Stimulated activated naive B cell treated with anti-CD40 and anti-IgM and Interleukin-4, amounts not matched to agents 10 μg/mL and 1 μg/mL and 100 μg/mL, for 72 hours (primary cell): ENCODE data around the gene AFAP1L1.

Experiments
- ATAC-seq, 2 donors: fragments of 150-1000 bp; cut with Tn5 transposase; replicated peaks; 2 replicates each; pipeline ENCODE4 v1.10.0; 2021; ENCODE audit warnings: moderate library complexity in 1 of 2
- DNase-seq: peaks from one replicate; pipeline ENCODE4 v3.0.0; 2021
- H3K27ac Mint-ChIP-seq: one replicate; pipeline ENCODE4 v1.8.0; 2022; ENCODE audit warnings: mild to moderate bottlenecking, mixed read lengths
- H3K27me3 Mint-ChIP-seq, 2 donors: one replicate each; pipeline ENCODE4 v1.8.0; 2022; ENCODE audit warnings: mixed read lengths in 2 of 2
- H3K36me3 Mint-ChIP-seq, 2 donors: one replicate each; pipeline ENCODE4 v1.8.0; 2022; ENCODE audit warnings: mixed read lengths in 2 of 2, mild to moderate bottlenecking in 1 of 2
- H3K4me1 Mint-ChIP-seq, 2 donors: one replicate each; pipeline ENCODE4 v1.8.0; 2022; ENCODE audit warnings: mixed read lengths in 2 of 2, mild to moderate bottlenecking in 1 of 2
- H3K4me3 Mint-ChIP-seq, 2 donors: one replicate each; pipeline ENCODE4 v1.8.0; 2022; ENCODE audit warnings: mild to moderate bottlenecking in 2 of 2, mixed read lengths in 2 of 2, moderate library complexity in 1 of 2
- H3K9me3 Mint-ChIP-seq, 2 donors: one replicate each; pipeline ENCODE4 v1.8.0; 2022; ENCODE audit warnings: mixed read lengths in 2 of 2, mild to moderate bottlenecking in 1 of 2

AFAP1L1 gene

GRCh38 chr5:149323621-149324205 is 52.1 kb downstream of the AFAP1L1 start:
- no peak overlapping the region for H3K27ac Mint-ChIP-seq
- no peak overlapping the region for H3K4me3 Mint-ChIP-seq
- H3K4me1 Mint-ChIP-seq: no peaks in the 10 kb centered on the region
- H3K27me3 Mint-ChIP-seq: no peaks in the 10 kb centered on the region
- H3K9me3 Mint-ChIP-seq: no peaks in the 10 kb centered on the region
- DNase-seq (no peak), ATAC-seq (no peak)
- H3K36me3 Mint-ChIP-seq: peaks cover 0 to 2% of the 10 kb centered on the region in 2 donors

GRCh38 chr5:149324641-149325040 is 53.0 kb downstream of the AFAP1L1 start:
- no peak for DNase-seq
- no peaks in the 10 kb centered on the region for H3K9me3 Mint-ChIP-seq
- H3K36me3 Mint-ChIP-seq: peaks cover 0 to 2% of the 10 kb centered on the region in 2 donors
- ATAC-seq: no peak
- no peaks in the 10 kb centered on the region for H3K4me1 Mint-ChIP-seq
- H3K27ac Mint-ChIP-seq: no peak overlapping the region
- H3K27me3 Mint-ChIP-seq: no peaks in the 10 kb centered on the region
- no peak overlapping the region for H3K4me3 Mint-ChIP-seq

GRCh38 chr5:149325166-149325735 is 53.6 kb downstream of the AFAP1L1 start:
- DNase-seq (no peak), ATAC-seq (no peak)
- H3K9me3 Mint-ChIP-seq: no peaks in the 10 kb centered on the region
- no peaks in the 10 kb centered on the region for H3K4me1 Mint-ChIP-seq
- H3K4me3 Mint-ChIP-seq: no peak overlapping the region
- no peak overlapping the region for H3K27ac Mint-ChIP-seq
- no peaks in the 10 kb centered on the region for H3K27me3 Mint-ChIP-seq
- peaks cover 0 to 2% of the 10 kb centered on the region in 2 donors for H3K36me3 Mint-ChIP-seq

GRCh38 chr5:149325894-149326293 is 54.2 kb downstream of the AFAP1L1 start:
- Mint-ChIP-seq H3K9me3 (no peaks in the 10 kb centered on the region), H3K27ac (no peak overlapping the region), H3K27me3 (no peaks in the 10 kb centered on the region), H3K4me1 (no peaks in the 10 kb centered on the region), H3K4me3 (no peak overlapping the region), H3K36me3 (peaks cover 0 to 2% of the 10 kb centered on the region in 2 donors)
- ATAC-seq: no peak
- no peak for DNase-seq

GRCh38 chr5:149326611-149327010 is 55.0 kb downstream of the AFAP1L1 start:
- DNase-seq (no peak), ATAC-seq (no peak)
- H3K27me3 Mint-ChIP-seq: no peaks in the 10 kb centered on the region
- peaks cover 0 to 2% of the 10 kb centered on the region in 2 donors for H3K36me3 Mint-ChIP-seq
- no peak overlapping the region for H3K4me3 Mint-ChIP-seq
- no peaks in the 10 kb centered on the region for H3K9me3 Mint-ChIP-seq
- H3K4me1 Mint-ChIP-seq: no peaks in the 10 kb centered on the region
- H3K27ac Mint-ChIP-seq: no peak overlapping the region

- H3K9me3 Mint-ChIP-seq: no peaks in the 10 kb centered on the region
- H3K36me3 Mint-ChIP-seq: peaks cover 0 to 2% of the 10 kb centered on the region in 2 donors
Observed at GRCh38 chr5:149328177-149328576, 56.5 kb downstream of the AFAP1L1 start.

GRCh38 chr5:149333711-149334443 is 62.2 kb downstream of the AFAP1L1 start:
- DNase-seq (no peak), ATAC-seq (no peak)
- Mint-ChIP-seq H3K4me1 (no peaks in the 10 kb centered on the region), H3K4me3 (no peak overlapping the region), H3K36me3 (no peaks in the 10 kb centered on the region), H3K9me3 (no peaks in the 10 kb centered on the region), H3K27ac (no peak overlapping the region), H3K27me3 (peaks cover 5 to 14% of the 10 kb centered on the region in 2 donors)

More at GRCh38 chr5:149328177-149328576, 56.5 kb downstream of the AFAP1L1 start:
- no peak for DNase-seq
- ATAC-seq: no peak
- Mint-ChIP-seq H3K27ac (no peak overlapping the region), H3K4me3 (no peak overlapping the region), H3K27me3 (no peaks in the 10 kb centered on the region), H3K4me1 (no peaks in the 10 kb centered on the region)

- ATAC-seq: no peak
- Mint-ChIP-seq H3K4me3 (no peak overlapping the region), H3K27me3 (peaks cover 5 to 19% of the 10 kb centered on the region in 2 donors), H3K36me3 (no peaks in the 10 kb centered on the region), H3K27ac (no peak overlapping the region), H3K4me1 (no peaks in the 10 kb centered on the region), H3K9me3 (no peaks in the 10 kb centered on the region)
- DNase-seq: no peak
Observed at GRCh38 chr5:149337736-149338135, 66.1 kb downstream of the AFAP1L1 start.

- H3K9me3 Mint-ChIP-seq: no peaks in the 10 kb centered on the region
- DNase-seq: no peak
- no peak for ATAC-seq
- H3K4me1 Mint-ChIP-seq: no peaks in the 10 kb centered on the region
- peaks cover 5 to 19% of the 10 kb centered on the region in 2 donors for H3K27me3 Mint-ChIP-seq
- peaks cover 0 to 3% of the 10 kb centered on the region in 2 donors for H3K36me3 Mint-ChIP-seq
- H3K4me3 Mint-ChIP-seq: no peak overlapping the region
- no peak overlapping the region for H3K27ac Mint-ChIP-seq
Observed at GRCh38 chr5:149338364-149338763, 66.7 kb downstream of the AFAP1L1 start.

GRCh38 chr5:149340920-149341319 is 69.3 kb downstream of the AFAP1L1 start:
- Mint-ChIP-seq H3K4me1 (peaks cover 8 to 20% of the 10 kb centered on the region in 2 donors), H3K9me3 (no peaks in the 10 kb centered on the region), H3K4me3 (no peak overlapping the region), H3K27me3 (peaks cover 5 to 15% of the 10 kb centered on the region in 2 donors), H3K27ac (no peak overlapping the region), H3K36me3 (peaks cover 4 to 12% of the 10 kb centered on the region in 2 donors)
- ATAC-seq: no peak
- no peak for DNase-seq

- Mint-ChIP-seq H3K4me3 (no peak overlapping the region), H3K4me1 (peaks cover 10 to 27% of the 10 kb centered on the region in 2 donors), H3K27me3 (peaks cover 5 to 15% of the 10 kb centered on the region in 2 donors), H3K9me3 (no peaks in the 10 kb centered on the region), H3K36me3 (peaks cover 4 to 12% of the 10 kb centered on the region in 2 donors), H3K27ac (no peak overlapping the region)
- no peak for ATAC-seq
- DNase-seq: no peak
Observed at GRCh38 chr5:149341876-149342275, 70.2 kb downstream of the AFAP1L1 start.

- H3K36me3 Mint-ChIP-seq: peaks cover 11 to 26% of the 10 kb centered on the region in 2 donors
- H3K27me3 Mint-ChIP-seq: peaks cover 0 to 5% of the 10 kb centered on the region in 2 donors
- H3K9me3 Mint-ChIP-seq: no peaks in the 10 kb centered on the region
- ATAC-seq (no peak), DNase-seq (no peak)
- peak overlapping the region; percentile 95 for H3K4me3 Mint-ChIP-seq
- peak overlapping the region; percentile 26 for H3K27ac Mint-ChIP-seq
- H3K4me1 Mint-ChIP-seq: peaks cover 14 to 36% of the 10 kb centered on the region in 2 donors
Observed at GRCh38 chr5:149344151-149344550, 72.5 kb downstream of the AFAP1L1 start.

GRCh38 chr5:149345147-149345891 is 73.7 kb downstream of the AFAP1L1 start, which contains the start of gene GRPEL2:
GRPEL2 (plus strand) TSS chr5:149345499; CDS start chr5:149345540, 41 bp downstream.
- Mint-ChIP-seq H3K4me1 (peaks cover 14 to 36% of the 10 kb centered on the region in 2 donors), H3K36me3 (peaks cover 20 to 36% of the 10 kb centered on the region in 2 donors), H3K9me3 (no peaks in the 10 kb centered on the region), H3K4me3 (peak within 1 kb of the TSS; percentile 95), H3K27me3 (no peaks in the 10 kb centered on the region), H3K27ac (peak within 1 kb of the TSS; percentile 92)
- ATAC-seq: peak; percentile 97 to 98
- DNase-seq: peak; percentile 96

- Mint-ChIP-seq H3K27me3 (no peaks in the 10 kb centered on the region), H3K36me3 (peaks cover 25 to 41% of the 10 kb centered on the region in 2 donors), H3K4me1 (peaks cover 14 to 36% of the 10 kb centered on the region in 2 donors), H3K4me3 (peak overlapping the region; percentile 95), H3K9me3 (no peaks in the 10 kb centered on the region), H3K27ac (peak overlapping the region; percentile 92)
- DNase-seq: no peak
- peak; percentile 3 to 5 for ATAC-seq
Observed at GRCh38 chr5:149345892-149346222, 74.2 kb downstream of the AFAP1L1 start.
